Glutamatergic neuron (in vitro differentiated cells): Measurements from ENCODE around the gene ABCA4. TPM values are rescaled to one million over a fixed set of nuclear protein-coding genes. Genes with fewer than 3 reads are reported as not detected.

Source experiments
- DNase-seq: peaks from one replicate; pipeline ENCODE4 v3.0.0; 2022
- H3K27ac Mint-ChIP-seq: one replicate; pipeline ENCODE4 v1.8.0; 2020; ENCODE audit warnings: mild to moderate bottlenecking, mixed read lengths, inconsistent platforms; ENCODE audit not compliant: unreplicated experiment
- H3K27me3 Mint-ChIP-seq: one replicate; pipeline ENCODE4 v1.8.0; 2020; ENCODE audit warnings: mild to moderate bottlenecking, moderate library complexity, mixed read lengths, inconsistent platforms; ENCODE audit not compliant: unreplicated experiment
- H3K36me3 Mint-ChIP-seq: one replicate; pipeline ENCODE4 v1.8.0; 2020; ENCODE audit warnings: mild to moderate bottlenecking, mixed read lengths, inconsistent platforms; ENCODE audit not compliant: unreplicated experiment
- H3K4me1 Mint-ChIP-seq: one replicate; pipeline ENCODE4 v1.8.0; 2020; ENCODE audit warnings: mild to moderate bottlenecking, low read depth, mixed read lengths, inconsistent platforms; ENCODE audit not compliant: unreplicated experiment
- H3K4me3 Mint-ChIP-seq: one replicate; pipeline ENCODE4 v1.8.0; 2020; ENCODE audit warnings: mild to moderate bottlenecking, mixed read lengths, inconsistent platforms; ENCODE audit not compliant: unreplicated experiment
- H3K9me3 Mint-ChIP-seq: one replicate; pipeline ENCODE4 v1.8.0; 2020; ENCODE audit warnings: mild to moderate bottlenecking, moderate library complexity, mixed read lengths, inconsistent platforms; ENCODE audit not compliant: unreplicated experiment
- total RNA-seq: library from RNA; stranded (reverse); fragmentation: NEBNext Ultra II Directional; extraction: Animal tissue kit (Norgen Biotek cat#: 25700); gene quantifications from one replicate; pipeline ENCODE4 v1.2.1, GENCODE V29; 2021; ENCODE audit not compliant: unreplicated experiment
- TF ChIP-seq, protein P1 (sequence below): fragments of 200-600 bp; sonication (generic); IDR thresholded peaks from one replicate; pipeline ENCODE4 v1.5.0; 2021; ENCODE audit not compliant: partially characterized antibody, unreplicated experiment

Gene ABCA4
- total RNA-seq, 1 donor from 2014 or later = 0.61 TPM

DNA sequence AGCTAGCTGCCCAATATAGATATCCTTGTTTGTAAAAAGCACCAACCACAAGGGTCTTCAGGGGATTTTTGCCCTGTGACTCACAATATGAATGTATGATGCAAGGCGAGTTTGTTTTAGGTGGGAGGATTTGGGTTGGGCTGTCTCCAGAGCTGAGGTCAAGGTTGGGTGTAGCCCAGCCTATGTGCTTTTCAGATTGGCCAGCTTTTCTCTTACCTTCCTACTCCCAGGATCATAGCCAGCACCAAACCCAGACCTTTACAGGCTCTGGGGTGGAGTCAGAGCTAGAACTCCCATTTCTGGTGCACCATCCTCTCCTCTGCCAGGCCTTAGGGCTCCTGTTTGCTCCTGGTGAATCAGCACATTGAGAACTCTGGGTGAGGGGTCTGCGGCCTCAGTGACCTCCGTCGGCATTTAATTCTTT is 156.2 kb downstream of the ABCA4 start:
- Mint-ChIP-seq H3K9me3 (peaks cover 2% of the 10 kb centered on the region), H3K4me3 (no peak overlapping the region), H3K27ac (no peak overlapping the region), H3K4me1 (peaks cover 7% of the 10 kb centered on the region), H3K27me3 (no peaks in the 10 kb centered on the region), H3K36me3 (no peaks in the 10 kb centered on the region)
- TF ChIP-seq, protein P1, sequence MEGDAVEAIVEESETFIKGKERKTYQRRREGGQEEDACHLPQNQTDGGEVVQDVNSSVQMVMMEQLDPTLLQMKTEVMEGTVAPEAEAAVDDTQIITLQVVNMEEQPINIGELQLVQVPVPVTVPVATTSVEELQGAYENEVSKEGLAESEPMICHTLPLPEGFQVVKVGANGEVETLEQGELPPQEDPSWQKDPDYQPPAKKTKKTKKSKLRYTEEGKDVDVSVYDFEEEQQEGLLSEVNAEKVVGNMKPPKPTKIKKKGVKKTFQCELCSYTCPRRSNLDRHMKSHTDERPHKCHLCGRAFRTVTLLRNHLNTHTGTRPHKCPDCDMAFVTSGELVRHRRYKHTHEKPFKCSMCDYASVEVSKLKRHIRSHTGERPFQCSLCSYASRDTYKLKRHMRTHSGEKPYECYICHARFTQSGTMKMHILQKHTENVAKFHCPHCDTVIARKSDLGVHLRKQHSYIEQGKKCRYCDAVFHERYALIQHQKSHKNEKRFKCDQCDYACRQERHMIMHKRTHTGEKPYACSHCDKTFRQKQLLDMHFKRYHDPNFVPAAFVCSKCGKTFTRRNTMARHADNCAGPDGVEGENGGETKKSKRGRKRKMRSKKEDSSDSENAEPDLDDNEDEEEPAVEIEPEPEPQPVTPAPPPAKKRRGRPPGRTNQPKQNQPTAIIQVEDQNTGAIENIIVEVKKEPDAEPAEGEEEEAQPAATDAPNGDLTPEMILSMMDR = no peak
- no peak for DNase-seq

GRCh38 chr1:93964096-93964776 is 156.7 kb downstream of the ABCA4 start:
- H3K4me3 Mint-ChIP-seq = no peak overlapping the region
- H3K4me1 Mint-ChIP-seq = peaks cover 7% of the 10 kb centered on the region
- no peak overlapping the region for H3K27ac Mint-ChIP-seq
- no peaks in the 10 kb centered on the region for H3K27me3 Mint-ChIP-seq
- H3K36me3 Mint-ChIP-seq = no peaks in the 10 kb centered on the region
- TF ChIP-seq, protein P1 = no peak
- no peak for DNase-seq
- peaks cover 1% of the 10 kb centered on the region for H3K9me3 Mint-ChIP-seq

DNA sequence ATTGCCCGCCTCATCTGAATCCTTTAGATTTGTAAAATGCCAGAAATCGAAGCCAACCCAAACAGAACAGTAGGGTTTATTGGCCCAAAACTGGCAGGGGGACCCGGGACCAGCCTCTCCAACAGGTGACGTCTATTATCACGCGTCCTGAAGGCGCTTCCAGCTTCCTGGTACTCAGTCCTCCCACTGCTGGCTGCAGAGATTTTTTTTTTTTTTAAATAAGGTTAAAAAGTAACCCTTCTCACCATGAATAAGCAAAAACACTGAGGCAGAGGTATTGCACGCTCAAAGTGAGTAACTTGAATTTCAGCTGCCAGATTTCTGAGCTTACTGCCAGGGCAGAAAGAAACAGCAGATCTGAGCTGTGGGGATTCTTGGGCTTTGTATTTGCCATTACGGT is 157.4 kb downstream of the ABCA4 start:
- Mint-ChIP-seq H3K4me1 (peaks cover 7% of the 10 kb centered on the region), H3K4me3 (no peak overlapping the region), H3K9me3 (peaks cover 1% of the 10 kb centered on the region), H3K36me3 (no peaks in the 10 kb centered on the region), H3K27me3 (no peaks in the 10 kb centered on the region), H3K27ac (no peak overlapping the region)
- no peak for DNase-seq
- TF ChIP-seq, protein P1 = no peak

GRCh38 chr1:93961906-93962305 is 159.0 kb downstream of the ABCA4 start:
- Mint-ChIP-seq H3K27me3 (peaks cover 2% of the 10 kb centered on the region), H3K4me1 (peaks cover 2% of the 10 kb centered on the region), H3K27ac (no peak overlapping the region), H3K4me3 (no peak overlapping the region), H3K36me3 (peaks cover 14% of the 10 kb centered on the region), H3K9me3 (peaks cover 4% of the 10 kb centered on the region)
- no peak for DNase-seq
- TF ChIP-seq, protein P1 = no peak

GRCh38 chr1:93961443-93961842 is 159.5 kb downstream of the ABCA4 start:
- H3K4me1 Mint-ChIP-seq = no peaks in the 10 kb centered on the region
- peaks cover 18% of the 10 kb centered on the region for H3K36me3 Mint-ChIP-seq
- H3K27me3 Mint-ChIP-seq = peaks cover 2% of the 10 kb centered on the region
- no peak overlapping the region for H3K27ac Mint-ChIP-seq
- no peak for DNase-seq
- H3K4me3 Mint-ChIP-seq = no peak overlapping the region
- TF ChIP-seq, protein P1 = no peak
- peaks cover 4% of the 10 kb centered on the region for H3K9me3 Mint-ChIP-seq
